Activated T-helper 17 cell treated with anti-CD3 and anti-CD28 coated beads, Interleukin-2, amount 50 U/mL, for 72 hours (primary cell): ENCODE data around the gene CDKN1A. TPM values are rescaled to one million over a fixed set of nuclear protein-coding genes. Genes with fewer than 3 reads are reported as not detected.

Experiments
- ATAC-seq: fragments of 150-1000 bp; cut with Tn5 transposase; replicated peaks from 2 replicates; pipeline ENCODE4 v1.10.0; 2021; ENCODE audit warnings: mild to moderate bottlenecking, moderate library complexity
- H3K27ac Mint-ChIP-seq: one replicate; pipeline ENCODE4 v1.8.0; 2022; ENCODE audit warnings: mixed read lengths
- H3K27me3 Mint-ChIP-seq: one replicate; pipeline ENCODE4 v1.8.0; 2022; ENCODE audit warnings: mixed read lengths
- H3K36me3 Mint-ChIP-seq: one replicate; pipeline ENCODE4 v1.8.0; 2022; ENCODE audit warnings: low read depth, mild to moderate bottlenecking, mixed read lengths
- H3K4me1 Mint-ChIP-seq: one replicate; pipeline ENCODE4 v1.8.0; 2022; ENCODE audit warnings: mixed read lengths
- H3K4me3 Mint-ChIP-seq: one replicate; pipeline ENCODE4 v1.8.0; 2022; ENCODE audit warnings: mild to moderate bottlenecking, mixed read lengths
- H3K9me3 Mint-ChIP-seq: one replicate; pipeline ENCODE4 v1.8.0; 2022; ENCODE audit warnings: mixed read lengths
- total RNA-seq, 2 donors: library from RNA; stranded (reverse); gene quantifications; one replicate each; pipeline ENCODE4 v1.2.3, GENCODE V29; 2022

The CDKN1A gene
- total RNA-seq, 2 donors from 2014 or later, result 149 to 164 TPM

GRCh38 chr6:36691612-36692011 lies 13.1 kb downstream of the CDKN1A start:
- peak overlapping the region; percentile 25 for H3K4me3 Mint-ChIP-seq
- no peaks in the 10 kb centered on the region for H3K27me3 Mint-ChIP-seq
- no peaks in the 10 kb centered on the region for H3K9me3 Mint-ChIP-seq
- peak overlapping the region; percentile 72 for H3K27ac Mint-ChIP-seq
- H3K36me3 Mint-ChIP-seq, result peaks cover 11% of the 10 kb centered on the region
- ATAC-seq, result peak; percentile 34
- peaks cover 33% of the 10 kb centered on the region for H3K4me1 Mint-ChIP-seq

GRCh38 chr6:36692220-36692619 lies 13.7 kb downstream of the CDKN1A start:
- ATAC-seq, result peak; percentile 64
- peaks cover 37% of the 10 kb centered on the region for H3K4me1 Mint-ChIP-seq
- peak overlapping the region; percentile 72 for H3K27ac Mint-ChIP-seq
- H3K9me3 Mint-ChIP-seq, result no peaks in the 10 kb centered on the region
- peak overlapping the region; percentile 25 for H3K4me3 Mint-ChIP-seq
- no peaks in the 10 kb centered on the region for H3K27me3 Mint-ChIP-seq
- peaks cover 5% of the 10 kb centered on the region for H3K36me3 Mint-ChIP-seq

DNA sequence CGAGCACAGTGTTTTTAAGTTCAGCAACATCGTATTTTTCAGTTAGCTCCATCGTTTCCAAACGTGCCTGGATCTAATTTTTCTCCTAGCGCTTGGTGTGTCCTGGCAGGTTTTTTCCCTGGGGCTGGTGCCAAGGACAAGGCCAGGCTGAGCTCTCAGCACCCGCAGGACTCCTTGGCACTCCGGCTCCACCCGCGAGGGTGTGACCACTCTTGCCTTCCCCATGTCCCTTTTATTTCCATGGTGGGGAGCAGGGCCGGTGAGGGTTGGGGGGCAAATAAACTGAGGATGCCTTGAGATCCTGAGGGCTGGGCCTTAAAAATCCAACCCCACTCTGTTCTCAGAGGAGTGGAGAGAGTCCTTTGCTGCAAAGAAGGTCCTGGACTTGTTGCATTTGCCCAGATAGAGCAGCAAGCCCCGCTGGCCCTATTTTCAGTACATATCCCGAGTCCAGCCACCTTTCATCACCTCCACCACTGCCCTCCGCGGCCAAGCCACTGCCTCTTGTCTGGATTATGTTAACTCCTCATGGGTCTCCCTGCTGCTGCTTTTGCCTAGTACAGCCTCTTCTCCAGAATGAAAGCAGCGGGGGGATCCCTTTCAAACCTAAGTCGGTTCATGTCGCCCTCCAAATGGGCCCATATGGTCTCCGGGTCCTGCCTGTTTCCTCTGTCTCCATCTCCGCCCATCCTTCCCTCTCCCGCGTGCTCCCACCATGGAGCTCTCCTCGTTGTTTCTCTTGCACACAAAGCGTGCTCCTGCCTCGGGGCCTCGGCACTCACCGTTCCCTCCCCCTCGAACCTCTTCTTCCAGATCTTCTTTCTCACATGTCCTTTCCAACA lies 14.6 kb downstream of the CDKN1A start:
- no peaks in the 10 kb centered on the region for H3K27me3 Mint-ChIP-seq
- H3K4me3 Mint-ChIP-seq, result no peak overlapping the region
- H3K4me1 Mint-ChIP-seq, result peaks cover 37% of the 10 kb centered on the region
- no peaks in the 10 kb centered on the region for H3K9me3 Mint-ChIP-seq
- H3K27ac Mint-ChIP-seq, result peak overlapping the region; percentile 9
- H3K36me3 Mint-ChIP-seq, result no peaks in the 10 kb centered on the region
- no peak for ATAC-seq

GRCh38 chr6:36694616-36695015 lies 16.1 kb downstream of the CDKN1A start:
- Mint-ChIP-seq H3K4me3 (peak overlapping the region; percentile 38), H3K4me1 (peaks cover 37% of the 10 kb centered on the region), H3K9me3 (no peaks in the 10 kb centered on the region), H3K27ac (peak overlapping the region; percentile 20), H3K36me3 (no peaks in the 10 kb centered on the region), H3K27me3 (no peaks in the 10 kb centered on the region)
- ATAC-seq, result no peak

GRCh38 chr6:36695414-36695813 lies 16.9 kb downstream of the CDKN1A start:
- peak overlapping the region; percentile 20 for H3K27ac Mint-ChIP-seq
- ATAC-seq, result peak; percentile 86
- no peaks in the 10 kb centered on the region for H3K27me3 Mint-ChIP-seq
- H3K36me3 Mint-ChIP-seq, result no peaks in the 10 kb centered on the region
- no peaks in the 10 kb centered on the region for H3K9me3 Mint-ChIP-seq
- peak overlapping the region; percentile 38 for H3K4me3 Mint-ChIP-seq
- peaks cover 37% of the 10 kb centered on the region for H3K4me1 Mint-ChIP-seq

- Mint-ChIP-seq H3K9me3 (no peaks in the 10 kb centered on the region), H3K27ac (peak within 1 kb of the TSS; percentile 18), H3K36me3 (no peaks in the 10 kb centered on the region), H3K4me1 (peaks cover 27% of the 10 kb centered on the region), H3K27me3 (no peaks in the 10 kb centered on the region), H3K4me3 (peak within 1 kb of the TSS; percentile 1)
- ATAC-seq, result no peak
These were observed 19.0 kb downstream of the CDKN1A start, which contains the start of gene RAB44 for GRCh38 chr6:36697481-36697903. Gene RAB44 (plus strand): TSS chr6:36697826. CDS start chr6:36704236, 6,410 bp downstream.

GRCh38 chr6:36698196-36698595 lies 19.7 kb downstream of the CDKN1A start:
- H3K36me3 Mint-ChIP-seq, result no peaks in the 10 kb centered on the region
- H3K4me3 Mint-ChIP-seq, result no peak overlapping the region
- peaks cover 24% of the 10 kb centered on the region for H3K4me1 Mint-ChIP-seq
- no peak for ATAC-seq
- H3K9me3 Mint-ChIP-seq, result no peaks in the 10 kb centered on the region
- peak overlapping the region; percentile 3 for H3K27ac Mint-ChIP-seq
- H3K27me3 Mint-ChIP-seq, result no peaks in the 10 kb centered on the region

GRCh38 chr6:36698871-36699271 lies 20.4 kb downstream of the CDKN1A start:
- Mint-ChIP-seq H3K4me1 (peaks cover 19% of the 10 kb centered on the region), H3K4me3 (no peak overlapping the region), H3K27ac (peak overlapping the region; percentile 3), H3K36me3 (no peaks in the 10 kb centered on the region), H3K9me3 (no peaks in the 10 kb centered on the region), H3K27me3 (no peaks in the 10 kb centered on the region)
- ATAC-seq, result no peak

DNA sequence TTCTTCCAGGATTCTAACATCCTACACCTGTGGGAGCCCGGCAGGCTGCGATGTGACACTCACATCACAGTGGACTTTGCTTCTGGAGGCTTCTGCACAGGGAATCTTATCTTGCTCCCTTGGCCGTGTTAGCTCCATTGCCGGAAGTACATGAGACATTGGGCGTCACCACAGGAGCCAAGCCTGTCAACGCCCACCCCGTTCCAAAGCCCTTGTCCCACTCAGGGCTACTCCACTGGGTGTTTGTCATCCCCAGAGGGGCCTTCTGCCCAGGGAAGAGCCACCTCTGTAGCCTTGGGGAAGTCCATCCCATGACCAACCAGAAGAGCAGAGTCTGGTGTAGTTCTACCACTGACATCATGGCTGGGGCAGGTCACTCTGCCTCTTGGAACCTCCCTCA lies 20.8 kb downstream of the CDKN1A start:
- H3K9me3 Mint-ChIP-seq, result no peaks in the 10 kb centered on the region
- H3K27ac Mint-ChIP-seq, result no peak overlapping the region
- H3K4me1 Mint-ChIP-seq, result peaks cover 19% of the 10 kb centered on the region
- H3K36me3 Mint-ChIP-seq, result no peaks in the 10 kb centered on the region
- ATAC-seq, result no peak
- H3K27me3 Mint-ChIP-seq, result no peaks in the 10 kb centered on the region
- no peak overlapping the region for H3K4me3 Mint-ChIP-seq

DNA sequence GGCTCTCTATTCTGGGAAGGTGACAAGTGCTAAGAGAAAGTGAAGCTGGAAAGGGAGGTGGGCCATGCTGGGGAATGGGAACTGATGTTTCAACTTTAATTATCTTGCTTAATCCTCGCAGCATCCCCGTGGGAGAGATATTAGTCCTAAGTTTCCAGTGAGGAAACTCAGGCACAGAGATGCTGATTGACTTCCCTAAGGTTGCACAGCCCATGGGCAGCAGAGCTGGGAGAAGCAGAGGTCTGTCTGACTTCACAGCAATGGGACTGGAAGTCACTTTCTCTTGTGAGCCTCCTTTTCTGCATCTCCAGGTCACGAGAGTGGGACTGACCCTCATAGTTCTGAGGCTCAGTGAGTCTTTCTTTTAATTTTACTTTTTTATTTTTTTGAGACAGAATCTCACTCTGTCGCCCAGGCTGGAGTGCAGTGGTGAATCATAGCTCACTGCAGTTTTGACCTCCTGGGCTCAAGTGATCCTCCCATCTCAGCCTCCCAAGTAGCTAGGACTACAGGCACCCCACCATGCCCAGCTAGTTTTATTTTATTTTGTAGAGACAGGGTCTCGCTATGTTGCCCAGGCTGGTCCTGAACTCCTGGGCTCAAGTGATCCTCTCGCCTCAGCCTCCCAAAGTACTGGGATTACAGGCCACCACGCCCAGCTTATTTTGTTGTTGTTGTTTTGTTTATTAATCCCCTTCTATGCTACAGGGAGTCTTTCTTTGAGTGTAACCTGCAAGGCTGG lies 21.7 kb downstream of the CDKN1A start:
- no peak for ATAC-seq

GRCh38 chr6:36700831-36701230 lies 22.3 kb downstream of the CDKN1A start:
- no peak for ATAC-seq
- no peak overlapping the region for H3K27ac Mint-ChIP-seq
- no peaks in the 10 kb centered on the region for H3K9me3 Mint-ChIP-seq
- H3K27me3 Mint-ChIP-seq, result no peaks in the 10 kb centered on the region
- H3K36me3 Mint-ChIP-seq, result no peaks in the 10 kb centered on the region
- H3K4me3 Mint-ChIP-seq, result no peak overlapping the region
- peaks cover 9% of the 10 kb centered on the region for H3K4me1 Mint-ChIP-seq

More for the DNA sequence above, 21.7 kb downstream of the CDKN1A start:
- no peaks in the 10 kb centered on the region for H3K27me3 Mint-ChIP-seq
- peaks cover 13% of the 10 kb centered on the region for H3K4me1 Mint-ChIP-seq
- H3K4me3 Mint-ChIP-seq, result no peak overlapping the region
- H3K36me3 Mint-ChIP-seq, result no peaks in the 10 kb centered on the region
- H3K9me3 Mint-ChIP-seq, result no peaks in the 10 kb centered on the region
- no peak overlapping the region for H3K27ac Mint-ChIP-seq

GRCh38 chr6:36701401-36701991 lies 23.0 kb downstream of the CDKN1A start:
- Mint-ChIP-seq H3K9me3 (no peaks in the 10 kb centered on the region), H3K4me1 (peaks cover 5% of the 10 kb centered on the region), H3K36me3 (no peaks in the 10 kb centered on the region), H3K4me3 (no peak overlapping the region), H3K27ac (peak overlapping the region; percentile 9), H3K27me3 (no peaks in the 10 kb centered on the region)
- ATAC-seq, result peak; percentile 42

GRCh38 chr6:36702656-36703055 lies 24.1 kb downstream of the CDKN1A start:
- no peak overlapping the region for H3K27ac Mint-ChIP-seq
- H3K27me3 Mint-ChIP-seq, result no peaks in the 10 kb centered on the region
- no peaks in the 10 kb centered on the region for H3K36me3 Mint-ChIP-seq
- no peak overlapping the region for H3K4me3 Mint-ChIP-seq
- no peaks in the 10 kb centered on the region for H3K4me1 Mint-ChIP-seq
- H3K9me3 Mint-ChIP-seq, result no peaks in the 10 kb centered on the region
- ATAC-seq, result no peak

DNA sequence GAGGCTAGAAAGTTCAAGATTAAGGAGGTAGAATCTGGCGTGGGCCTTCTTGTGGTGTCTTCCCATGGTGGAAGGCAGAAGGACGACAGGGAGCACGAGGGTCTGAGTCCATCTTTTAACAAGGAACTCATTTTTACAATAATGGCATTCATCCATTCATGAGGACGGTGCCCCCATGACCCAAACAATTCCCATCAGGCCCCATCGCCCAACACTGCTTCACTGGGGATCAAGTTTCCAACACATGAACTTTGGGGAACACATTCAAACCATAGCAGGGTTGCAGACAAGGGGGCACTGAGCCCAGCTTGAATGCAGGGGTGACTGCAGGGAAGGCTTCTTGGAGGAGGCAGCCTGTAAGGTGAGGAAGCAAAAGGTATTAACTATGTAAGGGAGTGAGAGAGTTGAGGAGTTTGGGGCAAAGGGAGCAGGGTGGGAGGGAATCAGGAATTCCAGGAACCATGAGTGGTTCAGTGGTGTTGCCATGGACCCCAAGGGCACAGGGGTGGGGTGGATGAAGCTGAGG lies 24.6 kb downstream of the CDKN1A start:
- H3K9me3 Mint-ChIP-seq, result no peaks in the 10 kb centered on the region
- no peak overlapping the region for H3K27ac Mint-ChIP-seq

More for the DNA sequence above, 24.6 kb downstream of the CDKN1A start:
- Mint-ChIP-seq H3K27me3 (no peaks in the 10 kb centered on the region), H3K4me1 (no peaks in the 10 kb centered on the region), H3K4me3 (no peak overlapping the region), H3K36me3 (no peaks in the 10 kb centered on the region)
- no peak for ATAC-seq
